LHCN-M2 (cell line): ENCODE data around the gene VPREB1. TPM values are rescaled to one million over a fixed set of nuclear protein-coding genes. Genes with fewer than 3 reads are reported as not detected.
"Not testable (repeated sequence)": the region's sequence is repeated elsewhere in the genome, so short reads cannot be mapped to it uniquely, and the experiment has no call there.

Experiments
- DNase-seq: peaks from one replicate; pipeline ENCODE4 v3.0.0-alpha.2; 2012; ENCODE audit warnings: low read depth
- total RNA-seq: library from RNA; depleted of rRNA; stranded (reverse); fragments of >200 nt; gene quantifications from 2 replicates; pipeline ENCODE4 v1.2.3, GENCODE V29; 2014

The VPREB1 gene
- total RNA-seq, 1 experiment from 2014 or later: not detected

DNA sequence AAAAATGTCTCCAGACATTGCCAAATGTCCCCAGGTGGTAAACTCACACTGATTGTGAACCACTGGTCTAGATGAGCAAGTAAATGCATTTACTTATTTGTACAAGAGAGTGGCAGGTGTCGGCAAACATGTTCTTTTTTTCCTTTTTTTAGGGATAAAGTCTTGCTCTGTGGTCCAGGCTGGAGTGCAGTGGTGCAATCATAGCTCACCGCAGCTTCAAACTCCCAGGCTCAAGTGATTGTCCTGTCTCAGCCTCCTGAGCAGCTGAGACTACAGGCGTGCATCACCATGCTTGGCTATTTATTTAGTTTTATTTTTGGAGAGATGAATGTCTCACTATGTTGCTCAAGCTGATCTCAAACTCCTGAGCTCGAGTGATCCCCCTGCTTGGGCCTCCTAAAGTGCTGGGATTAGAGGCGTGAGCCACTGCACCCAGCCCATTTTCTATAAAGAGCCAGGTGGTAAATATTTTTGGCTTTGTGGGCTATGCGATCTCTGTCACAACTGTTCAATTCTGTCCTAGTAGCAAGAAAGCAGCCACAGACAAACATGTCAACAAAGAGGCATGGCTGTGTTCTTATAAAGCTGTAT is 1.4 kb downstream of the VPREB1 start:
- DNase-seq: peak; percentile 26

DNA sequence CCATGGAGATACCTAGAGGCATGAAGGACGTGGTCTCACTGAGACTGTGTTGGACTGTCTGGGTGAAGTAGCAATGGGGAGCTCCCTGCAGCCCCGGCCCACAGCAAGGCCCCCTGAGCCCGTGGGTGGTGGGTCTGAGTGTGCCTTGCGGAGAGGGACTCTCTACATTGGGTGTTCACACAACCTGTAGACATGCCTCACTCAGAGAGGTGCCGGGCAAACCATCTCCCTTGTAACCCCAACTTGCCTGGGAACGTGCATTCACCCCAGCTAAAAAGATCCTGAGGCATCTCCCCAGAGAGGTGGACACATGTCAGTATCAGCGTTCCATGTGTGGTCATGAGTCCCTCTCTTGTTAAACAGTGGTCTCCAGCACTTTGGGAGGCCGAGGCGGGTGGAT is 2.1 kb downstream of the VPREB1 start:
- DNase-seq: no peak

DNA sequence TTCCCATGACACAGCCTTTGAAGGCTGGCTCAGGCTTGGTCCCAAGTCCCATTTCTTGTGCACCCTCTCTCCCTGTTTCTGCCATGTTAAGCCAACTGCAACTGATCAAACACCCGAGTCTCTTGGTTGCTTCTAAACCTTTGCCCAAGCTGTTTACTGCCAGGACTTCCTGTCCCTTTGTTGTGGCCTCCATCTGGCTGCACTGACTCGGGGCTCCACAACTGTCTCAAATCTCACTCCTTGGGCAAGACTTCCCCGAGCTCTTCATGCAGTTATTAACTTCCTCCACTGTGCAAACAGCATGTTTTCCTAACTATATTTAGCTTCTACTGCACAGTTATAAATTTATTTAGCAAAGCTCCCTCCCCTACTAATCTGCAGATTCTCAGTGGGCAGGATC is 4.3 kb downstream of the VPREB1 start:
- DNase-seq: no peak

DNA sequence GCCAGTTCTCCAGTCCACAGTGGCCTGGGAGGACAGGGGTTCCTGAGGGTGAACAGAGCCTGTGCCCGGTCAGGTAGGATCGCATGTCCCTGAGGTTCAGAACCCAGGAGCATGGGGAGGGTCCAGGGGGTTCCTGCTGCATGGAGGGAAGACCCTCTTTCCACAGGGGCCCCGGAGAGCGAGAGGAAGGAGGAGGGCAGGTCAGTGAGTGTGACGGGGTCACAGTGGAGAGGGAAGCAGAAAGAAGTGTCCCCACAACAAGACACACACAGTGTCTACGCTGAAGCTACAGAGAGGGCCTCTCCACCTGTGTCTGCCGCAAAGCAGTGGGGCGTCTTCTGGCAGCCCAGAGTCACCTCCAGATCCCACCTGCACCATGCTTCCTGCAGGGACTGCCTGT is 6.1 kb downstream of the VPREB1 start:
- DNase-seq: not testable (repeated sequence)

DNA sequence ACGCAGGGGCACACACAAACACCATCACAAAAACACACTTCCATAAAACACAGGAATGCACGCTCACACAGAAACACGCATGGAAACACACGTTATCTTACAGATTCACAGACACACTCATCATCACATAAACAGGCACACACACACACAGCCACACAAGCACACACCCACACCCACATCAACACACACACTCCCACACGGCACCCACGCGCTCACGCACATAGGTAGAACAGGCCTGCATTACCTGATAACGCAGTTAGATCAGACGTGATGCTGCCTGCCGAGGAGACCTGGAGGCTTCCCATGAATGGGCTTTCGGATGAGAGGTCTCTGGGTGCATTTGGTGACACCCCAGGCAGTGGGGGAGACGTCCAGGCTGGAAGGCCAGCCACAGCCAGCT is 11.5 kb downstream of the VPREB1 start:
- DNase-seq: not testable (repeated sequence)

DNA sequence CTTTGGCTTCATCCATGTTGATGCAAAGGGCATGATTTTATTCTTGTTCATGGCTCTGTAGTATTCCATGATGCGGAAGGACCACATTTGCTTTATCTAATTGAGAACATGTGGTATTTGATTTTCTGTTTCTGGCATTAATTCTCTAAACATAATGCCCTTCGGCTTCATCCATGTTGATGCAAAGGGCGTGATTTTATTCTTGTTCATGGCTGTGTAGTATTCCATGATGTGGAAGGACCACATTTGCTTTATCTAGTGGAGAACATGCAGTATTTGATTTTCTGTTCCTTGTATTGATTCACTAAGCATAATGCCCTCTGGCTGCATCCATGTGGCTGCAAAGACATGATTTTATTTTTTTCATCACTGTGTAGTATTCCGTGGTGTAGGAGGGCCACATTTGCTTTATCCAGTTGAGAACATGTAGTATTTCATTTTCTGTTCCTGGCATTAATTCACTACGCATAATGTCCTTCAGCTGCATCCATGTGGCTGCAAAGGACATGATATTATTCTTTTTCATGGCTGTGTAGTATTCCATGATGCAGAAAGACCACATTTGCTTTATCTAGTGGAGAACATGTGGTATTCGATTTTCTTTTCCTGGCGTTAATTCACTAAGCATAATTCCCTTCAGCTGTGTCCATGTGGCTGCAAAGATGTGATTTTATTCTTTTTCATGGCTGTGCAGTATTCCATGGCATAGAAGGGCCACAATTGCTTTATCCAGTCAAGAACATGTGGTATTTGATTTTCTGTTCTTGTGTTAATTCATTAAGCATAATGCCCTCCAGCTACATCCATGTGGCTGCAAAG is 14.2 kb downstream of the VPREB1 start:
- not testable (repeated sequence) for DNase-seq

DNA sequence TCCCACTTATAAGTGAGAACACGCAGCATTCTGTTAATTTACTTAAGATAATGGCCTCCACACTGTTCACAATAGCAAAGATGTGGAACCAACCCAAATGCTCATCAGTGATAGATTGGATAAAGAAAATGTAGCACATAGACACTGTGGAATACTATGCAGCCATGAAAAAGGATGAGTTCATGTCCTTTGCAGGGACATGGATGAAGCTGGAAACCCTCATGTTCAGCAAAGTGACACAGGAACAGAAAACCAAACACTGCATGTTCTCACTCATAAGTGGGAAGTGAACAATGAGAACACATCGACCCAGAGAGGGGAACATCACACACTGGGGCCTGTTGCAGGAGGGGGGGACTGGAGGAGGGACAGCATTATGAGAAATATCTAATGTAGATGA is 15.6 kb downstream of the VPREB1 start:
- DNase-seq: not testable (repeated sequence)

DNA sequence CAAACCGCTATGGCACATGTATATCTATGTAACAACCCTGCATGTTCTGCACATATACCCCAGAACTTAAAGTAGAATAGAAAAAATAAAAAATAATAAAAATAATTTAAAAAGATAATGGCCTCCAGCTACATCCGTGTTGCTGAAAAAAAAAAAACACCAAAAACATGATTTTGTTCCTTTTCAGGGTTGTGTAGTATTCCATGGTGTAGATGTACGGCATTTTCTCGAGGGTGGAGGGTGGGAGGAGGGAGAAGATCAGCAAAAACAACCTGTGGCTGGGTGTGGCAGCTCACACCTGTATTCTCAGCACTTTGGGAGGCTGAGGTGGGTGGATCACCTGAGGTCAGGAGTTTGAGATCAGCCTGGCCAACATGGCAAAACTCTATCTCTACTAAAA is 16.0 kb downstream of the VPREB1 start:
- not testable (repeated sequence) for DNase-seq

DNA sequence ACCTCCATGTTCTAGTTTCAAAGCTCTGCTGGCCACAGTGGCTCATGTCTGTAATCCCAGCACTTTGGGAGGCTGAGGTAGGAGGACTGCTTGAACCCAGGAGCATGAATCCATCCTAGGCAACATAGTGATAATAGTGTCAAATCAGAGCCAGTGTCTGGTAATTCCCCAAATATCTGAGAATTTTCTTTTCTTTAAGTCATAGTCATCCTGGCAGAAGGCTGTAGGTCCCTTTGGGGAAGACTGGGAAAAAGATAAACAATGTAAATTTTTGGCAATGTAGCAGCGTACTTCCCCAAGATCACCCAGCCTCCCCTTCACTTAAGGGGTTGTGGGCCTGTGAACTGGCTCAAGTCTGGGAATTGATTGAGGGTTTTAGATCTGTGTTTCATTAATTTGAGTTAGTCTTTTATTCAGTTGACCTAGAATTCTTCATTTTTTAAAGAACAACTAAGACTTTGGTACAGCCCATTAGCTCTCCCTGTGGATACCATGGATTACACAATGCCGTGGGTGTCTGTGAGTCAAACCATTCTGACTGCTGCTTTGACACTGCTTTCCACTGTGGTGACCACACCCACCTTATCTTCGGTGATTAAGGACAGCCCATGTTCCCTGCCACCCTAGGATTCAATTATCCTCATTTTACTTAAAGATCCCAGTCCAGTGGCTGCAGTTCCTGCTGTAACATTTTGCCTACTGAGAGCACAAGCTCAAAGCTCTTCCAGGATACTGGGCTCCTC is 17.9 kb downstream of the VPREB1 start:
- peak; percentile 51 for DNase-seq

DNA sequence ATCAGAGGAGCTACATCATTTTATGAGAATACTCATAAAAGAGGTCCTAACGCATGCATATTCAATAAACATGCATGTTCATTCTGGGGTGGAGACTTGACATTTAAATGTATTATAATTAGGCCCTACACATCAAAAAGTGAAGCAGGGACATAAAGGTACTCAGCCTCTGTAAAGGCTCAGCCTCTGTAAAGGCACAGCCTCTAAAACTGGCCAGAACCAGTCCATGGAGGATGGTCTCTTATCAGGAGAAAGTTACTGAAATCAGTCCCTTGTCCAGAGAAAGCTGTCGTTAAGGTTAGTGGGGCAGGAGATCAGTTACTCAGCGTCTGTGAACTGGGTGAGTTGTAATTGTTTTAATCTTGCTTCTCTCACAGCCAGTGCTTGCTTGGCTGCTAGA is 19.2 kb downstream of the VPREB1 start:
- not testable (repeated sequence) for DNase-seq

DNA sequence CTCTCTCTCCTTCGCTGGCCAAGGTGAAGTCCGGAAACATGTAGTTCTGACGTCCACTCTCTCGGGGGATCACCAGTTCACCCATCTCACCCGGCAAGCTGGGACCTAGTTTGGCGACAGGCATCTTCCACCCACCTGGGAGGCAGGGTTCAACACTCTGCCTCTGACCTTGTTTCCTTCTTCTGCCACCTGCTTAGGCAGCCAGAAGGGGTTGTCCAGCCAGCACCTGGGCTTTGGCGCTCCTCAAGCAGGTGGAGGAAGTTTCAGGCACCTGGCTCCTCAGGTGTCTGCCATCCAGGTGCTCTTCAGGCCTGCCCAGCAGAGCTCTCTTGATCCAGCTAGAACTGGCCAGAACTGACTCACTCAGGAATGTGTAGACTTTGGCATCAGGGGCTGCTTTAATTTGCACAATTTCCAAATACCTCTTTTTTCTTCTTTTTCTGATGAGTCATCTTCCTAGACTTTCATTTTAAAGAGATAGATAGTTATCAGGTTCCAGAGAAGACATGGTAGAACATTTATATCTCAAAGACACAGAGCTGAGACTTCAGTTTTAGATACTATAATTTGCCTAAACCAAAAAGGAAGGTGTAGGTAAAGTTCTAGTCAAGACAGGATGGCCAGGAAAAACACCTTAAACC is 25.6 kb downstream of the VPREB1 start:
- DNase-seq: not testable (repeated sequence)

DNA sequence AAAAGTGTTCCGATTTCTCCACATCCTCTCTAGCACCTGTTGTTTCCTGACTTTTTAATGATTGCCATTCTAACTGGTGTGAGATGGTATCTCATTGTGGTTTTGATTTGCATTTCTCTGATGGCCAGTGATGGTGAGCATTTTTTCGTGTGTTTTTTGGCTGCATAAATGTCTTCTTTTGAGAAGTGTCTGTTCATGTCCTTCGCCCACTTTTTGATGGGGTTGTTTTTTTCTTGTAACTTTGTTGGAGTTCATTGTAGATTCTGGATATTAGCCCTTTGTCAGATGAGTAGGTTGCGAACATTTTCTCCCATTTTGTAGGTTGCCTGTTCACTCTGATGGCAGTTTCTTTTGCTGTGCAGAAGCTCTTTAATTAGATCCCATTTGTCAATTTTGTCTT is 32.8 kb downstream of the VPREB1 start:
- not testable (repeated sequence) for DNase-seq

DNA sequence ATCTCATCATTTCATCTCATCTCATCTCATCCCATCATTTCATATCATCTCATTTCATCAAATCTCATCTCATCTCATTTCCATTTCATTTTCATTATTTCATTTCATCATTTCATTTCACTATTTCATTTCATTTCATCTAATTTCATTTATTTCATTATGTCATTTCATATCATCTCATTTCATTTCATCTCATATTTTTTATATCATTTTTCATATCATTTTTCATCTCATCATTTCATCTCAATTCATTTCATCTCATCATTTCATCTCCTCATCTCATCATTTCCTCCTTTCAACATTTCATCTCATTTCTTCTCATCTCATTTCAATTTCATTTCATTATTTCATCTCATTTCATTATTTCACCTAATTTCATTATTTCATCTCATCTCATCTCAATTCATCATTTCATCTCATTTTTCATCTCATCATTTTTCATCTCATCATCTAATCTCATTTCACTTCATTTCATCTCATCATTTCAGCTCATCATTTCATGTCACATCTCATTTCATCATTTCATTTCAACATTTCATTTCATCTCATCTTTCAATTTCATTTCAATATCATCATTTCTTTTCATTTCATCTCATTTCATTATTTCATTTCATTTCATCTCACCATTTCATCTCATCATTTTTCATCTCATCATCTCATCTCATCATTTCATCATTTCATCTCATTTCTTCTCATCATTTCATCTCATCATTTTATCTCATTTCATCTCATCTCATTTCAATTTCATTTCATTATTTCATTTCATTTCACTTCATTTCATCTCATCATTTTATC is 40.6 kb downstream of the VPREB1 start:
- not testable (repeated sequence) for DNase-seq

DNA sequence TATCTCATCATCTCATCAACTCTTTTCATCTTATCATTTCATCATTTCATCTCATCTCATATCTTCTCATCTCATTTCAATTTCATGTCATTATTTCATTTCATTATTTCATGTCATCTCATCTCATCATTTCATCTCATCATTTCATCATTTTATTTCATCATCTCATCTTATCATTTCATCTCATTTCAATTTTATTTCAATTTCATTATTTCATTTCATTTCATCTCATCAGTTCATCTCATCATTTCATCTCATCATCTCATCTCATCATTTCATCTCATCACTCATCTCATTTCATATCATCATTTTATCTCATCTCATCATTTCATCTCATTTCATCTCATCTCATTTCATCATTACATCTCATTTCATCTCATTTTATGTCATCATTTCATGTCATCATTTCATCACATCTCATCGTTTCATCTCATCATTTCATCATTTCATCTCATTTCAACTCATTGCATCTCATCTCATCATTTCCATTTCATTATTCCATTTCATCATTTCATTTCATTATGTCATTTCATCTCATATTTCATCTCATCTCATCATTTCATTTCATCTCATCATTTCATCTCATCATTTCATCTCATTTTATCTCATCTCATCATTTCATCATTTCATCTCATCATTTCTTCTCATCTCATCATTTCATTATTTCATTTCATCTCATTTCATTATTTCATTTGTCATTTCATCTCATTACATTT is 42.0 kb downstream of the VPREB1 start:
- not testable (repeated sequence) for DNase-seq

DNA sequence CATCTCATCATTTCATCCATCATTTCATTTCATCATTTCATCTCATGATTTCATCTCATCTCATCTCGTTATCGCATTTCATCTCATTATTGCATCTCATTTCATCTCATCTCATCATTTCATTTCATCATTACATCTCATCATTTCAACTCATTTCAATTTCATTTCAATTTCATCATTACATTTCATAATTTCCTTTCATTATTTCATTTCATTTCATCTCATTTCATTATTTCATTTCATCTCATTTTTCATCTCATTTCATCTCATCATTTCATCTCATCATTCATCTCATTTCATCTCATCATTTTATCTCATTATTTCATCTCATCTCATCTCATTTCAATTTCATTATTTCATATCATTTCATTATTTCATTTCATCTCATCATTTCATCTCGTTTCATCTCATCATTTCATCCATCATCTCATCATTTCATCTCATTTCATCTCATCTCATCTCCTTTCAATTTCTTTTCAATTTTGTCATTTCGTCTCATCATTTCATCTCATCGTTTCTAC is 42.6 kb downstream of the VPREB1 start:
- DNase-seq: not testable (repeated sequence)

DNA sequence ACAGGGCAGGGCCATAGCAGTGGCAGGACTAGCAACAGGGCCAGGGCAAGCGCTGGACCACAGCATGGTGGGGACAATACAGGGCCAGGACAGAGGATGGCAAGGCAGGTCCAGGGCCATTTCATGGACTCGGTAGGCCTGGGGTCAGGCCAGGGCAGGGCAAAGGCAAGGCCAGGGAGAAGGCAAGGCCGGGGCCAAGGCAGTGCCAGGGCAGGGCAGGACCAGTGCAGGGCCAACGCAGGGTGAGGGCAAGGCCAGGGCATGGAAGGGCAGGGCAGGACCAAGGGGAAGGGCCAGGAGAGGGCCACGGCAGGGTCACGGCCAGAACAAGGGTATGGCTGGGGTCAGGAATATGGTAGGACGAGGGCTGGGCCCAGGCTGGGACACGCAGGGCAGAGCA is 45.1 kb downstream of the VPREB1 start:
- DNase-seq: not testable (repeated sequence)

DNA sequence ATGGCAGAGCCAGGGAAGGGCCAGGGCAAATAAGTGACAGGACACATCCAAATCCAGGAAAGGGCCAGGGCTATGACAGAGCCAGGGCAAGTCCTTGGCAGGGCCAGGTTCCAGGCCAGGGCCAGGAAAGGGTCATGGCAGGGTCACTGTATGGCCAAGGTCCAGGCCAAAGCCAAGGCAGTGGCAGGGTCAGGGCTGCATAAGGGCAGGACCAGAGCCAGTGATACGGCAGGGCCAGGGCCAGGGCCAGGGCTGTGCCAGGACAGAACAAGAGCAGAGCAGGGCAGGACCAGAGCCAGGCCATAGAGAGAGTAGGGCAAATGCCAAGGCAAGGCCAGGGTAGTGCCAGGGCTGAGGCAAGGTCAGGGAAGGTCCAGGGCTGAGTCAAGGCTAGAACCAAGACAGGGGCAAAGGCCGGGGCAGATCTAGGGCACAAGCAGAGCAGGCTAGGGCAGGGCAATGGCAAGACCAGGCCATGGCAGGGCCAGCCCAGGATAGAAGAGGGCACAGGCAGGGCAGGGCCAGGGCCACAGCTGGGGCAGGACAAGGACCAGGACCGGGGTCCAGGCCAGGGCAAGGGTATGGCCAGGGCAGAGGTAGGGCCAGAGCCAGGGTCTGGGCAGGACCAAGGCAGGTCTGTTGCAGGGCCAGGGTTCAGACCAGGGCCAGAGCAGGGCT is 46.7 kb downstream of the VPREB1 start:
- not testable (repeated sequence) for DNase-seq

DNA sequence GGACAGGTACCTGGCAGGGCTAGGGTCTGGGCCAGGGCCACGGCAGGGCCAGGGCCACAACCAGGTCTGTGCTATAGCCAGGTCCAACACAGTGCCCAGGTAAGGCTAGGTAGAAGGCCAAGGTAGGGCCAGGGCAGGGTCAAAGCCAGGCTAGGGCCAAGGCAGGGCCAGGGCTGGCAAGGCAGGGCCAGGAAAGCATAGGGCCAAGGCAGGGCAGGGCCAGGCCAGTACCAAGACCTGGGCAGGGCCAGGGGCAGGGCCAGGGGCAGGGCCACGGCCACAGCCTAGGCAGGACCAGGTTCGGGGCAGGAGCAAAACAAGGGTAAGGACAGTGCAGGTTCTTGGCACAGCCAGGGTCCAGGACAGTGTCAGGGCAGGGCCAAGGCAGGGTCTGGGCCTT is 48.1 kb downstream of the VPREB1 start:
- DNase-seq: not testable (repeated sequence)

DNA sequence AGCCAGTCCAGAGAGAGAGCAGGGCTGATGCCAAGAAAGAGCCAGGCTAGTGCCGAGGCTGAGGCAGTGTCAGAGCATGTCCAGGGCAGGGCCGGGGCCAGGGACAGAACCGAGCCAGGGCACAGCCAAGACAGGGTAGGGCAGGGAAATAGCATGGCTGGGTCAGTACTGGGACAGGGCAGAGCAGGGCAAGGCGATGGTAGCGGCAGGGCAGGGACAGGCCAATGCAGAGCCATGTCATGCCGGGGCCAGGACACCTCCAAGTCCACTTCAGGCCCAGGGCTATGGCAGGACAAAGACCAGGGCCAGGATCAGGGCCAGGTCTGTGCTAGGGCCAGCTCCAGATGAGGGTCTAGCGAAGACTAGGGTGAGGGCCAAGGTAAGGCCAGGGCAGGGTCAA is 48.9 kb downstream of the VPREB1 start:
- not testable (repeated sequence) for DNase-seq

DNA sequence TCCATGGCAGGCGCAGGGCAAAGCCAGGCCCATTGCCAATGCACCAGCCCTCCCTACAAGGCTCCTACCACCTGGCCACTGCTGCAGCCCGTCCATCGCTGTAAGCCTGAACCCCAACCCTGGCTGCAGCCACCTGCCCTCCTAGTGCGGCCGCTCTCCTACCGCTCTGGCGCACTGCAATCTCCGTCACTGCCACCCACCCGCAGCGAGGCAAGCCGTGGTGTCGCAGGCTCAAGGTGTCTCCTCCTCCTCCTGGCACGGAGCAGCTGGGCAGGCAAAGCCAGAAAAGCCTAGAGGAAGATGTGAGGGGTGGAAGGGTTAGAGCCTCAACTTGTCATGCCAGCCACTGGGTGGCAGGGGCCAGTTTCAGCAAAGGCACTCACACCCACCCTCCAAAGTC is 50.1 kb downstream of the VPREB1 start:
- not testable (repeated sequence) for DNase-seq
